Measurements from ENCODE around the gene GHITM.

DNA sequence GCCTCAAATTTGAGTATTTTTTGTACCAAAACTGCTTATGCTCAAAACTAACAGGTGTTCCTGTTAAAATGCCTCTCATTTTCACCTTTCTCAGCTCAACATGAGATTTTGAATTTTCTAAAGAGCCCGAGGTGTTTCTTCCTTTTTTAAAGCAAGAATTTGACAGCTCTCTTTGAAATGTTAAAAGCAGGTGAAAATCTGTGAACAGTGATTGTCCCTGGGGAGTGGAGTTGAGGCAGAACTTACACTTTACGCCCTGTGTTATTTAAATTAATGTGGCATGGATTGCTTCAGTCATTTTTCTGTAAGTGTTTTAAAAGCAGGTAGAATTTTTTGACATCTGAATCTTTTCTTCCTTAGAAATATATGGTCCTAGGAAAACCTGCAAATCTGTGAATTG, 25.1 kb downstream of the GHITM start:
- TF ChIP-seq, protein P1, sequence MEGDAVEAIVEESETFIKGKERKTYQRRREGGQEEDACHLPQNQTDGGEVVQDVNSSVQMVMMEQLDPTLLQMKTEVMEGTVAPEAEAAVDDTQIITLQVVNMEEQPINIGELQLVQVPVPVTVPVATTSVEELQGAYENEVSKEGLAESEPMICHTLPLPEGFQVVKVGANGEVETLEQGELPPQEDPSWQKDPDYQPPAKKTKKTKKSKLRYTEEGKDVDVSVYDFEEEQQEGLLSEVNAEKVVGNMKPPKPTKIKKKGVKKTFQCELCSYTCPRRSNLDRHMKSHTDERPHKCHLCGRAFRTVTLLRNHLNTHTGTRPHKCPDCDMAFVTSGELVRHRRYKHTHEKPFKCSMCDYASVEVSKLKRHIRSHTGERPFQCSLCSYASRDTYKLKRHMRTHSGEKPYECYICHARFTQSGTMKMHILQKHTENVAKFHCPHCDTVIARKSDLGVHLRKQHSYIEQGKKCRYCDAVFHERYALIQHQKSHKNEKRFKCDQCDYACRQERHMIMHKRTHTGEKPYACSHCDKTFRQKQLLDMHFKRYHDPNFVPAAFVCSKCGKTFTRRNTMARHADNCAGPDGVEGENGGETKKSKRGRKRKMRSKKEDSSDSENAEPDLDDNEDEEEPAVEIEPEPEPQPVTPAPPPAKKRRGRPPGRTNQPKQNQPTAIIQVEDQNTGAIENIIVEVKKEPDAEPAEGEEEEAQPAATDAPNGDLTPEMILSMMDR (conservative IDR thresholded peaks at IDR 0.05; ENCODE audit: low read depth, low read length): no peak
- no peak for TF ChIP-seq POLR2A (IDR thresholded peaks at IDR 0.05; ENCODE audit: low read depth, low read length)
- TF ChIP-seq RFX5 (IDR thresholded peaks at IDR 0.05; ENCODE audit: low read depth, low read length): no peak
- no peak for TF ChIP-seq MXI1 (IDR thresholded peaks at IDR 0.05; ENCODE audit: borderline replicate concordance, low read depth, low read length)
- no peak for TF ChIP-seq USF2 (IDR thresholded peaks at IDR 0.05; ENCODE audit: low read depth, low read length)
- no peak for TF ChIP-seq RAD21 (IDR thresholded peaks at IDR 0.05; ENCODE audit: low read length)
- TF ChIP-seq BHLHE40 (IDR thresholded peaks at IDR 0.05; ENCODE audit: low read depth, low read length): no peak
- no peak for TF ChIP-seq MAFK (IDR thresholded peaks at IDR 0.05; ENCODE audit: low read depth, low read length)
- TF ChIP-seq SMC3 (IDR thresholded peaks at IDR 0.05; ENCODE audit: low read depth, low read length): no peak
- TF ChIP-seq MAZ (IDR thresholded peaks at IDR 0.05; ENCODE audit: borderline replicate concordance, low read depth, low read length): no peak
- TF ChIP-seq CHD1 (IDR thresholded peaks at IDR 0.05; ENCODE audit: low read depth, low read length): no peak
- no peak for TF ChIP-seq RCOR1 (IDR thresholded peaks at IDR 0.05; ENCODE audit: insufficient replicate concordance, low read length)
